GM19025 (cell line): ENCODE results near the gene SPTB.

ENCODE experiments used
- ATAC-seq: cut with Tn5 transposase; IDR thresholded peaks from one replicate; pipeline ENCODE4 v1.9.1; 2021; ENCODE audit warnings: mild to moderate bottlenecking, low read depth, moderate library complexity; ENCODE audit not compliant: unreplicated experiment

Gene SPTB

GRCh38 chr14:64757601-64758000, 122.1 kb downstream of the SPTB start:
- no peak for ATAC-seq

- no peak for ATAC-seq
Measured at GRCh38 chr14:64756712-64757111, 123.0 kb downstream of the SPTB start.

- no peak for ATAC-seq
Measured at GRCh38 chr14:64755781-64756221, 123.9 kb downstream of the SPTB start.

DNA sequence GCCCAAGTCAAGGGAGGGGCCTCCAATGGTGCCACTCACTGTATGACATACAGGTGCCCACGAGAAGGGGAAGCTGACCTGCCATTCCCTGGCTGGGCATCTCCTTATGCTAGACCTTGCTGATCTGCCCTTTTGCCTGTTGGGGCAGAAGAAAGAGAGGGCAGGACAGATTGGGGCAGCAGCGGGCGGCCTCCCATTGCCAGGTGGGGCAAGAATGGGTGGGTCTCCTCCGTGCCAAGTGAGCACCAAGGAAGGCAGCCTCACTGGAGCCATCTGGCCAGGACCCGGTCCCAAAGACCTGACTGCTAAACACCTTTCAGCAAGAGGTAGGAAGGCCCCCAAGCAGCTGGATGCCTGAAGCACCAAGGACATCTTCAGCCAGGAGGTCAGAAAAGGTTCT, 125.0 kb downstream of the SPTB start:
- ATAC-seq: no peak

DNA sequence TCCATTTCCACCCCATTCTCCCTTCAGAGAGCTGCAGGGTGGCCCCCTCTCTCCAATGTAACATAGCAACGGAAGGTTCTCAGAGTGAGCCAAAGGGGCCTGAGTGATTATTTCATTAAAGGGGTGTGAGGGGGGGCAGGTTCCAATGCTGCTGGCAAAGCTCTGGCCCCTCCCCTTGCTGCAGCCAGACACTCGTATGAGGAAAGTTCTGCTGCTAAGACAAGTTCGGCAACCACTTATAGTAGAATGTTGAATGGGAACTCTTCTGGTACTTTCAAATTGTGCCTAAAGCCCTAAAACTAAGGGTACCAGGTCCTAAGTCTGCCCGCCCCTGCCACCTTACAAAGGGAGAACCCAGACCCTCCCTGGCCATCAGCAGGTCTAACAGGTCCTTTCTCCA, 125.7 kb downstream of the SPTB start:
- no peak for ATAC-seq

- ATAC-seq: no peak
Measured at GRCh38 chr14:64753374-64753773, 126.3 kb downstream of the SPTB start.

GRCh38 chr14:64752909-64753308, 126.8 kb downstream of the SPTB start:
- ATAC-seq: no peak

GRCh38 chr14:64748995-64749714, 130.6 kb downstream of the SPTB start:
- ATAC-seq: no peak

DNA sequence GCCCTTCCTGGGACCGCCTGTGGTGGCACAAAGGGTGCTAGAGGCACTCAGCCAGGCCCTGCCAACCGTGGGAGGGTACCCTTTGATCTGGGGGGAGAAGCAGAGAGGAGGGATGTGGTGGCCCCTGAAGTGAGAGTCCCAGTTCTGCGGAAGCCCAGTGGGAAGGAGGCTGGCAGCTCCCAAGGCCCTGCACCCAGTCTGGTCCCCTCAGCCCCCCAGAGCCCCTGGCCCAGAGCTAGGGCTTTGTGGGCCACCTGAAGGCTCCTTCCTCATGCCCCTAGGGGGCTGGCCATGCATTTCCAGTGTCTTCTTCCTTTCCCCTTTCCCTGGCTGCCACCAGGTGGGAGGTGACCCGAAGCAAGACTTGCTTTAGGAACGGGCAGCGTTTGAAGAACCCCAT, 131.2 kb downstream of the SPTB start:
- no peak for ATAC-seq

DNA sequence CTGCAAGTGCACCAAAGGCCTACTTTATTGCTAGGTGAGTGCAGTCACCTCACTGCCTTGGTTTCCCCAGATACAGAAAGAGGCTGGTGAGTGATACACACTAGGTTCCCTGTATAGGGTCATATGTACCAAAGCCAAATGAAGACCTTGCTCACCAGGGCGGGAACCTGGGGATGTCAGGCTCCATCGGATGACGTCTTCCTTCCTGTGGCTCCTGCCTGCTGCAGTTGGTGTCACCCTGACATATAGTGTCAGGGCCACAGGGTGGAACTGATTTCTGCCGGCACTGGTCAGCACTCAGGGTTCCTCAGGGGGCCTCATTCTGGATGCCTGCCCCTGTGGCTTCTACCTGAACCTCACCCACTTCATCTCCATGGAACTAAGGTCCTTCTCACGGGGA, 132.4 kb downstream of the SPTB start:
- ATAC-seq: no peak

DNA sequence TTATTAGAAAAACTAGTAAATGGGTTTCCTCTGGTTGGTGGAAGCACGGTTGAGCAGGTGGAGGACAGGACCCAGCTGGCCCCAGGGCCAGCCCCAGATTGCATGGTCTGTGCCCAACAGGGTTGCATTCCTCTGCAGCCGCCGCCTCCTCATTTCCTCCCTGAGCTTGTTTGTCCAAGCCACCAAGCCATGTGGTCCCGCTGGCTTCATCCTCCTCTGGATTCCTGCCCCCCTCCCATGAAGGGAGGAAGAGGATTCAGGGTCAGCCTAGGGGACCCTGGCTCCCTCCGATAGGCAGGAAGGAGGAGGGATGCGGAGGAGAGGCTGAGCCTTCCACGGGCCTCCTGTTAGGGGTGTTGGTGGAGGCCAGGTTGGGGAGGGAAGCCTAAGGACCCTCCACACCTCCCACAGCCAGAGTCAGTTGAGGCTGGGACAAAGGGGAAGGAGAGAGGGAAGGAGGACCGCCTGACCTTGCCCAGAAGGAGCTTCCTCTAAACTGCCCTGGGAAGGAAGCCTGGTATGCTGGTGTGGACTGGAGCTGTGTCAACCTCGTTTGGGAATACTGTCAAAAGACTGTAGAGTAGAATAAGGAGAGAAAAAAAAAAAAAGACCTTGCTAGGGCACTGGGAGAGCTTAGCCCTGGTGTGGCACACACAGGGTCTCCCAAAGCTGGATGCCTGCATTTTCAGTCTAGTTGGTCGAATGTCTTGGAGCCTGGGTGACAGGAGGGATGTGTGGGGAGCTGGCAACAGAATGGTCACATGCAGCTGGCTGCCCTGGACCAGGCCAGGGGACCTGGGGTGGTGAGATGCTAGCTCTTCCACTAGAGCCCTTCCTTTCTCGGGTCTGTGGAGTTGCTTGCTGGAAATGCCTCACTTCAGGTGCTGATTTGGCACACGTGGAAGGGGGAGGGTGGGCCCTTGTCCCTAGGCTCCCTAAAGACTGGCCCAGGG, 133.1 kb downstream of the SPTB start:
- ATAC-seq: no peak

GRCh38 chr14:64745511-64746091, 134.1 kb downstream of the SPTB start:
- ATAC-seq: no peak

DNA sequence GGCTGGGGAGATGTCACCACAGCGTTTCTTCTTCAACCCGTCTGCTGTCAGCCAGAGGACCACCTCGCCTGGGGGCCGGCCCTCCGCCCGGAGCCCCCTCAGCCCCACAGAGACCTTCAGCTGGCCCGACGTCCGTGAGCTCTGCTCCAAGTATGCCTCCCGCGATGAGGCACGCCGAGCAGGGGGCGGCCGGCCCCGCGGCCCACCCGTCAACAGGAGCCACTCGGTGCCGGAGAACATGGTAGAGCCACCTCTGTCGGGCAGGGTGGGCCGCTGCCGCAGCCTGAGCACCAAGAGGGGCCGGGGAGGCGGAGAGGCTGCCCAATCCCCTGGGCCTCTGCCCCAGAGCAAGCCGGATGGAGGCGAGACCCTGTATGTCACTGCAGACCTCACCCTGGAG, 136.6 kb downstream of the SPTB start:
- ATAC-seq: no peak

- ATAC-seq: no peak
Measured at GRCh38 chr14:64741961-64742360, 137.7 kb downstream of the SPTB start.

- no peak for ATAC-seq
Measured at GRCh38 chr14:64741200-64741599, 138.5 kb downstream of the SPTB start.

DNA sequence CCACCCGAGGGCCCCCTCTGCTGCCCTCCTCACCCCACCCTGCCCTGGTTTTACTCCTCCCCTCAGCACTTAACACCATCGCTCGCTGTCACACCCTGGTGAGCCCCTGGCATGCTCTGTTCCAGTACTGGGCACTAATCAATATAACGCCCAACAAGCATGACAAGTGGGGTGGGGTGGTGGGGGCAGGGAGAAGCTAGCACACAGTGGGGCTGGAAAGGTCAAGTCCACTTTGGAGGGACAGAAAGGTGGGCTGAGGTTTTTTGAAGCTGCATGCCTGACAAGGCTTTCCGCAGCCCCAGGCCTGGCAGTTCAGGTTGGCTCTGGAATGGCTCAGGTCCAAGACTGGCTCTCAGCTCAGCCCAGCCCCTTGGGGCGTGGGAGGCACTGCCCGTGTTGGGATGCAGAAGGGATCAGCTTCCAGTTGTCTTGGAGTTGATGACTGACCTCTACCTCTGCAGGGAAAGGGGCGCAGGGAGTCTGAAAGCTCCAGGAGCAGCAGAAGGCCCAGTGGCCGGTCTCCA, 141.4 kb downstream of the SPTB start:
- no peak for ATAC-seq

DNA sequence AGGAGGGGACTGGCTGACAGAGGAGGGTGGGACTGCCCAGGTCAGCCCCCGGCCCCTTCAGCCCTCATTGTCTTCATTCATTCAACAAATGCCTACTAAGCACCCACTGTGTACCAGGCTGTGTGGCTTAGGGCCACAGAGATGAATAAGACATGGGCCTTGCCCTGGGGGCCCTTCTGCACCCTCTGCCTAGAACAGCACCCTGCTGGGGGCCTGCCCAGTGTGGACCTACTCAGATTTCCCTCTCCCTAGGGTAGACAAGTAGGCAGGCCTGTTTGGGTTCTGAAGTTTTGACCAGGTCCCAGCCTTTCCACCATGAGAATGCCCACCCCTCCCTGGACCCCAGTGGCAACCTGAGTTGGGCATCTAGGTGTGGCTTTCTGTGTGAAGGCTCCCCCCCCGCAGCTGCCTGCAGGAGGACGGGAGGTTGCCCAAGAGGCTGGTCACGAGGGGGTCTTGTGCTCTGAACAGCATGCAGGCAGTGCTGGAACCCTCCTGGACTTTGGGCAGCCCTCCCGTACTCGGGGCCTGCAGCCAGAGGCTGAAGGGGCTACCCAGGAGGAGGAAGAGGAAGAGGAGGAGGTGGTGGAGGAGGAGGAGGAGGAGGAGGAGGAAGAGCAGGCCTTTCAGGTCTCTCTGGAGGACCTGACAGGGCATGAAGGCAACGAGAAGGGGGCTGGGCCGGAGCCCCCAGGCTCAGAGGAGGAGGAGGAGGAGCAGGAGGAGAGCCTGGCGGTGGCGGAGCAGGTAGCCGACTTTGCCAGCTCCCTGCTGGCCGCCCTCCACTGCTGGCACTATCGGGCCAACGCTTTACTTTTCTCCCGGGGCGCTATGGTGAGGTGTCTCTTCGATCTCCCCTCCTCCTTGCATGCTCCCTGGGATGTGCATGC, 142.1 kb downstream of the SPTB start:
- no peak for ATAC-seq

GRCh38 chr14:64736271-64737169, 143.2 kb downstream of the SPTB start:
- ATAC-seq: no peak

DNA sequence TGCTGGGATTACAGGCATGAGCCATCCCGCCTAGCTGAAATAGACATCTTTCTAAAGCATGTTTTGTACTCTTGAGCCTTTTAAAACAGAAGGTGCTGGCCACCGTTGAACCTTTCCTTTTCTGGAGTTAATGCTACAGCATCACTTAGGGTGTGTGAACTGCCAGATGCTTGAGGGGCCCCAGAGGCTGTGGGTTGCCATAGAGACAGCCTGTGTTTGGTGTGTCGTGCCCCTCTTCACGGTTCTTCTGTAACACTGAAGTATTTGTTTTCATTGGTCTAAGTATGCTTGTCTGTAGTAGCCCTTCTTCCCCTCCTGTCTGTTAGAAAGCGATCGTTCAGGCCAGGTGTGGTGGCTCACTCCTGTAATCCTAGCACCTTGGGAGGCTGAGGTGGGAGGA, 144.7 kb downstream of the SPTB start:
- ATAC-seq: no peak
